Activated naive CD4-positive, alpha-beta T cell treated with Interleukin-2 at 50 U/mL for 16 hours (primary cell): Measurements from ENCODE around the gene CAVIN2.

Experiments
- DNase-seq: peaks from one replicate; pipeline ENCODE4 v3.0.0-alpha.2; 2020

CAVIN2 gene

GRCh38 chr2:191864628-191865374 is 17.9 kb upstream of the CAVIN2 start:
- no peak for DNase-seq

DNA sequence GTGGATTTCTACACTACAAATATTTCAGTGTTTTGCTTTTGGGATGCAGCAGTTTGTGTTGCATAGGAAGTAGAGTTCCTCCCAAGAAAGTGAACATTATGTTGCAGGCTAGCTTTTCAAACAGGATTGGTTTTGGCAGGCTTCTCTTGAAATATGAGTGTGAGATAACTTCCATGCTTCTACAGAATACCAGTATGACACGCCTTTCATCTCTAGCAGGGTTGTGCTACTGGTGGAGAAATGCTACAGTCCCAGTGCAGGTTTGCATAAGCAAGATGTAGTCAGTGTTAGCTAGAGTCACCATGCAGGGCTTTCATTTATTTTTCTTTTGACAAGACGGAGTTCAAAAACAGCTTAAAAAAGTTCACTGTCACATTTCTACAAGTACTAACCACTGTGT is 17.1 kb upstream of the CAVIN2 start:
- no peak for DNase-seq

DNA sequence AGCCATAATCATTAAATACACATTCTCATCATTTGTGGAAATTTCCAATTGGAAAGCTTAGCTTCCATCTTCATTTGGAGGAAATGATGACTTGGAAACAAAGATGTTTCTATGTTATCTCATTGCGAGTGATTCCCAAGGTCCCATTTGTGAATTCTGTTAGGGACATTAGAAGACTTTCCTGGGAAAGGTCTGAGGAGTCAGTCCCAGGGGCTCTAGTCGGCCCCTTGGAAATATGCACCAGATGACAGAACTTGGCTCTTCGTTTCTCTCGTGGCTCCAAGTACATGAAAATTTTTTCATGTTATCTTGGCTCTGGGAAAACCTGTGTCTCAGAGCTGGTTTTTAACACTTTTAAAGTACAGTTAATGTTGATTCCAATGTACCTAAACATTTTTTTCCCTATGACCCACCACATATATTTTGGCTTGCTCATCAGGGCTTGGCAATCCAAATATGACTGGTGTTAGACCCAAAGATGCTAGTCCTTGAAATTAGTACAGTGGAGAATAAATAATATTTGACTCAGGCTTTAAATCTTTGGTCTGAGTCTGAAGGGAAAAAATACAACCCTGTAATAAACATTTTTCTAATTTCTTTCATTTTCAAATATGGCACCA is 15.4 kb upstream of the CAVIN2 start:
- no peak for DNase-seq

- DNase-seq, result no peak
Observed at GRCh38 chr2:191860760-191861466, 14.0 kb upstream of the CAVIN2 start.

DNA sequence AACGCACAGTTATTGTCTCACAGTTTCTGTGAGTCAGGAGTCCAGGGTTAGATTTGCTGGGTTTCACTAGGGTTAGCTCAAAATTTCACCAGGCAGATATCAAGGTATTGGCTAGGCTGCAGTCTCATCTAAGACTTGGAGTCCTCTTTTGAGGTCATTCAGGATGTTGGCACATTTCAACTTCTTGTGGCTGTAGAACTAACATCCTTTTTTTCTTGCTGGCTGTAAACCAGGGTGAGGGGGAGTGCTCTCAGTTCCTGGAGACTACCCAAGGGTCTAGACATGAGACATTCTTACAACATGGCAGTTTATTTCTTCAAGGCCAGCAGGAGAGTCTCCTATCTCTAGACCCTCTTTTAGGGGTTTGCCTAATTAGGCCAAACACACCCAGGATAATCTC is 12.8 kb upstream of the CAVIN2 start:
- DNase-seq, result no peak

GRCh38 chr2:191857886-191858285 is 11.0 kb upstream of the CAVIN2 start:
- no peak for DNase-seq

- no peak for DNase-seq
Observed at GRCh38 chr2:191857259-191857805, 10.4 kb upstream of the CAVIN2 start.

DNA sequence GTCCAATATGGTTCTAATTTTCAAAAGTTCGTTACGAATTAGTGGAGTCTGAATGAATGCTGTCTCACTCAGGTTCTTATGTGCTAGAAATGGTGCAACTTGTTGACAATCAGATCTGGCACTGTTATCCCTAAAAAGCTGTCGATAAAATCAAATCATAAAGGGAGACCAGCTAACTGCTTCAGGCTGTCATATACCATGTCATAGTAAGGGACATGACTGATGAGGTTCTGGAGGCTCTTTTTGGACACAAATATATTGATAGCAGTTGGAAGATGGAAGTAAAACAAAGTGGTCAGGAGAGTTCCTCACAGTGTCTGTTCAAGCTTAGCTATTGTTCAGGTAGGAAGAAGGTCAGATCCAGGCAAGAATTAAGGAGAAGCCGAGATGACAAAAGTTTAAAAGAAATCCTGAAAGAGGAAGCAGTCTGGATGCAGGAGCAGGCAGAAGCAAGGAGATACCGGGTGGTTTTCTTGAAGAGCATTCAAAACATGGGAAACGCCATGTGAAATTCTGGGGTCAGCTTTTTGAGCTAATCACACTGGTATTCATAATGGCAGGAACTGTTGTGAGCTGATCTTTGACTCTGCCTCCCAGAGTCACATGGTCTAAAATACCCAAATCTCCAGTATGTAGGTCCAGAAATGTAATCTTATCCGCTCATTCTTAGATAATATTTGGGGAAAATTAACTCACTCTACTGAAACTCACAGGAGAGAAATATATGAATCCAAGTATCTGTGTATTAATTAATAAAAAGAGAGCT is 9.4 kb upstream of the CAVIN2 start:
- DNase-seq, result no peak

GRCh38 chr2:191855382-191855781 is 8.5 kb upstream of the CAVIN2 start:
- no peak for DNase-seq

- DNase-seq, result no peak
Observed at GRCh38 chr2:191854382-191855372, 7.8 kb upstream of the CAVIN2 start.

DNA sequence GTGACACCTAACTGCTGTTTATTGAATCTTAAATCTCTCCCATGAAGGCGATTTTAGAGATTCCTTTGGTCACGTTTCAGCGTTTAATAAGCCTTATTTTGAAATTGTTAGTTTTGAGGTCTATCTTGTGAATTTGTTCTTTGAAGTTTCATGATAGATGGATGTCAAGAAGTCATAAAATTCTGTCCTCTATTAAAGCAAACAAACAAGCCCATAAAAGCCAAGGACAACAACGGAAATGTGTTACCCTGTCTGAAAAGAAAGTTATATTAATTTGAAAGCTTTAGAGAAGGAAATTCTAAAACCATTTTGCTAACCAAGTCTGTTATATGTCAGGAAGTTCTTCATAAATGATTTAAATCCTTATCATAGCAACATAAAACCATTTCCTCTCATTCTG is 7.0 kb upstream of the CAVIN2 start:
- no peak for DNase-seq

DNA sequence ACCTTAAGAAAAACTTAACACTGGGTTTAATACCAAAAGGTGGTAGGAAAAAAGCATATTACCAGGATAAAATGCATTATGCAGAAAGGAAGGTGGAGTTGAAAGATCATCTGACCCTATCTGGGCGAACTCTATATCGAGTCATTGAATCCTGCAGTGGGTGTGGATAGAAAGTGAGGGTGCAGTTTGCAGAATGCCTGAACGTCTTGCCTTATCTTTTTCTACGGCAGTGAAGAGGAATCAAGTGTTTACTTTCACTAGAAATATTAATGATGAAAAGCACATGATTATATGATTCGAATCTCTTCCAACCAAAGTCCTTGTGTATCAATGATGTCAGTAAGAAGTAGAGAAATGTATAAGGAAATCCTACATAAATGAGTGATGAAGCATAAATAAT is 4.3 kb upstream of the CAVIN2 start:
- no peak for DNase-seq

- no peak for DNase-seq
Observed at GRCh38 chr2:191848771-191849767, 2.2 kb upstream of the CAVIN2 start.

DNA sequence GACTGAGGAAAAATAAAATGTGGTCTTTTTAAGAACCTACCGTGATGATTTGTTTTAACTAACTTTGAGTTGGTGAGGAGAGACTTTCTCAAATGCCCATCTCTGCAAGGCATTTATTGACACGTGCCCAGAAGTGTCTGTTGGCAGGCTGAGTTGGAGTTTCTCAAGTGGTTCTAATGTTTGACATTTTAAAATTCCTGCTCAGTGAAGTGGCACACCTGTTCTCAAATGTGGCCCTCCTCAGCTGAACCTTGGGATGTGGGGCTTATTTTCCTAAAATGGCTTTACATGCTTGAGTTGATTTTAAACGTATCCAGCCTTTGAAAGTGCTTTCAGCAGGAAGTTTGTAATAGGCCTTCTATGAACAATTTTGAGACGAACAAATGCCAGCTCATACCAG is 876 bp upstream of the CAVIN2 start:
- no peak for DNase-seq

DNA sequence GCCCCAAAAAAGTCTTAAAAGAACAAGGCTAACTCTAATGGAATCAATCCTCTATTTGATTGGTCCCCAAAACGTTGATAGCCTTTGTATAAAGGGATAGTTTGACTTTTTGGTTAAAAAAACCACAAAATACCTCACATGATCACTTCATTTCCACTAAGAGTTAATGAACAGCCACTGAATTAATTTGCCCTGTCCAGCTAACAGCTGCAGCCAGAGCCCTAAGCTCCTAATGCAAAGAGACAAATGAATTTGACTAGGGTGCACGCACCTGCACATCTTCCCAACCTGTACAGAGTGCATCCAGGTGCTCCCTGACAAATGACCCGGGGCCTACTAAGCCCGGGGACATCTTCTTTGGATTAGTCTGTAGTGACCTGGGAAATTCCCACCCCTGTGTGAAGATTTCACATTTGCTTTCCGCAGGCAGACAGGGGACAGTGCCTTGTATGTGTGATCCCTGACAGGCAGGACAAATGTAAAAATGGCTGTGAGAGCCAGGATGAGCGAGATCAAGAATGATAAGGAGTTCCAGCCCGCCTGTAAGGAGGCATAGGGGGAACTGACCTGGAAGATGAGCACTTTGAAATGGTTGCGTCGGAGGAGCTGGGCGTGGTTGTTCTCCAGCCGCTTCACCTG is 893 bp downstream of the CAVIN2 start:
- no peak for DNase-seq

- no peak for DNase-seq
Observed at GRCh38 chr2:191845248-191845715, 1.6 kb downstream of the CAVIN2 start.

GRCh38 chr2:191844706-191845105 is 2.2 kb downstream of the CAVIN2 start:
- no peak for DNase-seq

GRCh38 chr2:191840921-191841320 is 6.0 kb downstream of the CAVIN2 start:
- DNase-seq, result no peak

DNA sequence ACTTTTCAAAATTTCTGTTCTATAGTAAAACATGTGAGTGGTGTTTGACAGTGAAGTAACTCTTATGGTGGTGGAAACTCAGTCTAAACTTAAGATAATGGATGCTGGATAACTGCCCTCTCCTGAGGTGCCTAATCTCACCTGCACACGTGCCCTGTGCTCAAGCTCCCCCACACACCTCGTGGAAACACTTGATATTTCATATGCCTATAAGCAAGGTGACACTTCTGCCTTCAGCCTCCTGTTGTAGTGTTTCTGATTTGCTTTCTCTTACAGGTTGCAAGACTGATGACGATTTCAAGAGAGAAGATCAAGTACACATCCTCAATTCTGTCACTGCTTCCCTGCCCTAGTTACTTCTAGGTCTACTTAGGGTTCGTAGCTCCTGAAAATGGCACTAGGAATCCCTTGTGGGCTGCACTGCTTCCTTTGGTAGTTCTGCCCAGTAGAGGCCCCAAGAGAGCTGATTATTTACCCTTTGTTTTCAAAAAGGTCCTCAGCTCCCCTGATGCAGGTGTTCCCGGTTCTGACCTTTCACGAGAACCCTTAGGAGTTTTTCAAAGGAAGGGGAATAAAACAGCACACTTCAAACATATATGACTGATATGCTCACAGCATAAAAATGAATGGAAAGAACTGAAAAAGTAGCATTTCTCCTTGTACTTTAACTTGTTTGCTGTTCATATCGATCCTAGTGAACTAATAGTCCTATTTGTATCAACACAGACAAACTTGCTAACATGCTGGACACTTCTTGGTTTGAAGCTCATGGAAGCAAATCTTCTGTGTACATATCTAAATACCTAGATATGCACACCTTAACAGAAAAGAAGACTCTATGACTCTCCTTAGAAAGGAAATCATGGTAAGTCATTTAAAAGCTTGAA is 6.7 kb downstream of the CAVIN2 start:
- no peak for DNase-seq
